GM19438 (cell line): ENCODE data around the gene PCBP3.
"Not testable (repeated sequence)": the region's sequence is repeated elsewhere in the genome, so short reads cannot be mapped to it uniquely, and the experiment has no call there.

Experiments used
- ATAC-seq: cut with Tn5 transposase; IDR thresholded peaks from one replicate; pipeline ENCODE4 v1.9.1; 2021; ENCODE audit warnings: low read depth; ENCODE audit not compliant: unreplicated experiment

PCBP3 gene

GRCh38 chr21:45821998-45822397 is 178.5 kb downstream of the PCBP3 start:
- ATAC-seq, result no peak

- ATAC-seq, result no peak
Measured at GRCh38 chr21:45822429-45823099, 179.0 kb downstream of the PCBP3 start.

GRCh38 chr21:45823100-45823681 is 179.7 kb downstream of the PCBP3 start:
- ATAC-seq, result no peak

GRCh38 chr21:45824546-45825215 is 181.2 kb downstream of the PCBP3 start:
- no peak for ATAC-seq

- no peak for ATAC-seq
Measured at GRCh38 chr21:45825219-45825618, 181.7 kb downstream of the PCBP3 start.

GRCh38 chr21:45826676-45827301 is 183.3 kb downstream of the PCBP3 start:
- ATAC-seq, result no peak

GRCh38 chr21:45827302-45827692 is 183.8 kb downstream of the PCBP3 start:
- no peak for ATAC-seq

- ATAC-seq, result no peak
Measured at GRCh38 chr21:45827881-45828579, 184.5 kb downstream of the PCBP3 start.

- ATAC-seq, result no peak
Measured at GRCh38 chr21:45828580-45829570, 185.3 kb downstream of the PCBP3 start.

- ATAC-seq, result no peak
Measured at GRCh38 chr21:45829668-45830067, 186.1 kb downstream of the PCBP3 start.

GRCh38 chr21:45830221-45830640 is 186.7 kb downstream of the PCBP3 start:
- ATAC-seq, result no peak

GRCh38 chr21:45830720-45831366 is 187.3 kb downstream of the PCBP3 start:
- no peak for ATAC-seq

GRCh38 chr21:45831991-45832740 is 188.6 kb downstream of the PCBP3 start:
- no peak for ATAC-seq

- not testable (repeated sequence) for ATAC-seq
Measured at GRCh38 chr21:45832741-45833235, 189.3 kb downstream of the PCBP3 start.

GRCh38 chr21:45833414-45833813 is 189.9 kb downstream of the PCBP3 start:
- ATAC-seq, result no peak

- ATAC-seq, result no peak
Measured at GRCh38 chr21:45834026-45834715, 190.6 kb downstream of the PCBP3 start.

GRCh38 chr21:45834821-45835293 is 191.3 kb downstream of the PCBP3 start:
- ATAC-seq, result no peak
